HG03354 (cell line): ENCODE results near the gene TMEM114.

Experiments used
- ATAC-seq: cut with Tn5 transposase; IDR thresholded peaks from one replicate; pipeline ENCODE4 v1.9.1; 2021; ENCODE audit warnings: mild to moderate bottlenecking; ENCODE audit not compliant: unreplicated experiment, poor library complexity, severe bottlenecking

TMEM114 gene

GRCh38 chr16:8589900-8590688 lies at the start of gene TMEM114:
Gene TMEM114, minus strand, starts transcription at chr16:8590511. Its CDS starts 673 bp downstream, at chr16:8589838.
- ATAC-seq: no peak

DNA sequence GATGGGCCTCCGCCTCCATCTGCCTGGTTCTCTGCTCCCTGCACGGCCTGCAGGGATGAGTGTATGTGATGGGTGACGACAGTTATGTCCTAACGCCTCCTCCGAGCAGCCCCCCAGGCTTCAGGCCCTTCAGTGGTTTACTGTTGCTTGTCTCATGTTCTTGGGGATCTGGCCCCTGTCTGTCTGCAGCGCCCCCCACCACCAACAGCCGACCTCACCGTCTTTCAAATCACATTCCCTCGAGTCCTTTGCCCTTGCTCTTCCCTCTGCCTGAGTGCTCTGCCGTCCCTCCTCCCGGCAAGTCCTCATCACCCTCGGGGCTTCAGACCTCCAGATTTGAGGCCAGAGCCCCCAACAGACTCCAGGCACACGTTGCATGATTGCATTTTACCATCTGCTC lies 49.4 kb upstream of the TMEM114 start:
- ATAC-seq: no peak

GRCh38 chr16:8634991-8635736 lies 44.9 kb upstream of the TMEM114 start:
- no peak for ATAC-seq

DNA sequence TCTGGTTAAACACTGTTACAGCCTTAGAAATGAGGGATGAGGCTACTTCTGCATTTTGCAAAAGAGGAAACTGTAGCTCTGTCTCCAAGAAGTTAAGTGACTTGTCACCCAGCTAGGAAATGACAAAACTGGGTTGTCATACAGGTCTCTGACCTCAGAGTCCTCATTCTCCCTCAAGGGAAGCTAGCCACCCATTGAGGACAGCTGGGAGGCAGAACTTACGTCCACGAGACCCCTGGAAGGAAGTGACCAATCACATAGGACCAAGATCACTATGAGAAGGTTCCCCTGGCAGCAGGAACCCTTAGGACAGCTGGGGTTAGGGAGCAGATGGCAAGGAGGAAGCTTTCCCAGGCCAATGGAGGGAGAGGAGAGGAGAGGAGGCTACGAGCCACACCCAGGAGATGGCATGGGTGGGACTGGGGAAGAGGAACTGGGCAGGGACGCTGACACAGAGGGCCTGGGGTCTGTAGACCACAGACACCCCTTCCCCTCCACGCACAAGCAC lies 42.4 kb upstream of the TMEM114 start:
- no peak for ATAC-seq

GRCh38 chr16:8631818-8632465 lies 41.6 kb upstream of the TMEM114 start:
- ATAC-seq: no peak

GRCh38 chr16:8631373-8631772 lies 41.1 kb upstream of the TMEM114 start:
- ATAC-seq: no peak

DNA sequence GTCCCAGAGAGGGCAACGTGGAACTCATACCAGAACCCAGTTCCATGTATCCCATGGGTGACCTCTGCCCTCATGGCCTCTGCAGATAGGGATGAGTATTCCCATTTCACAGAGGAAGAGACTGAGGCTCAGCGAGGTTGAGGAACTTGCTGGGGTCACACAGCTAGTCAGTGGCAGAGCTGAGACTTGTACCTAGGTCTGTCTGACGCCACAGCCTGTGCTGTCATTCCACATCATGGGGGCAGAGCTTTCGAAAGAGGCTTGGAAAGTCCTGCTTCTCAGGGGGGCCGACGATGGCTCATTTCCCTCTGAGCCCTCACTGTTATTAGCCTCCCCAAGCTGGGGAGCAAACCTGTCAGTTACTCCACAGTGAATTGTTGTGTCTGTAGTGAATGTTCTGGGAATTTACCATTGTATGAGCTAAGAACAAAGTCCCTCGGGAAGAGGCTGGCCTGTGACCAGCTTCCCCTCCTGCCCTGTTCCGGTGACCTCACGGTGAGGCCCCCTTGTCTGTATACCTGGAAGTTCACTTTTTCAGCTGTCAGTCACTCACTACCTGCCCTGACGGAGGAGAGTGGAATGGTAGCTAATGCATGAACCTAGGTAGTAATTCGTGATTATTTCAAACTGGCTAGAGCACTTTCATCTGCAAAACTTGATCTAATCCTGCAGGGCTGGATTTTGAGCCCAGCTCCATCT lies 40.1 kb upstream of the TMEM114 start:
- no peak for ATAC-seq

DNA sequence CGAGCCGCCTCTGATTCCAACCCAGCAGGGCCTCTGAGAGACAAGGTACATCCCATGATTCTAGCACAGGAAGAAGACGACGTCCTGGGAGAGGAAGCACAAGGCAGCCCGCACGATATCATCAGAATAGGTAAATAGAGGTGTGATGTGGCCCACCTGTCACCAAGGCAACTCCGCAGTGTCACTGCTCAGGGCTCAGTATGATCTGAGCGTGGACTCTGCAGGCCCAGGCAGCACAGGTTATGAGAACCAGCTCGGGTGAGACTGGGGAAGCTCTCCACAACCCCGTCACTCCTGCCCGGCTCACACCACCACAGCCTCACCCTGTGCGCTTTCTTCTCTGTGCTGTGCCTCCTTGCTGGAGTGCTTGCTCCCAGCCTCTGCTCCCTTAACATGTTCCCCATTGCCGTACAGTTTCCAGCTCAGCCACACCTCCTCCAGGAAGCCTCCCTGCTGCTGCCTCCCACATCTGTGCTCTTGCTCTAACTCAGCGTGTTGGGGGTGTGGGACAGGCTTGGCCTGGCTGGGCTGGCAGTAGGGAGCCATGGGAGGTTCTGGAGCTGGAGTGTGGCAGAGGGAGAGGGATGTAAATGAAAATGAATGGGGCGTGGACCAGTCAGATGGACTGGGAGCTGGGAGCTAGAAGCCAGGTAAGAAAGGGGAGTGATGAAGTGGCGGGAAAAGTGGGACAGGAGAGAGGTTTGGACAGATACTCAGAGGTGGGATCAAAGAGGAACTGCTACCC lies 38.8 kb upstream of the TMEM114 start:
- no peak for ATAC-seq

GRCh38 chr16:8627456-8627855 lies 37.1 kb upstream of the TMEM114 start:
- ATAC-seq: no peak

- ATAC-seq: no peak
These were observed 36.6 kb upstream of the TMEM114 start for GRCh38 chr16:8626946-8627345.

DNA sequence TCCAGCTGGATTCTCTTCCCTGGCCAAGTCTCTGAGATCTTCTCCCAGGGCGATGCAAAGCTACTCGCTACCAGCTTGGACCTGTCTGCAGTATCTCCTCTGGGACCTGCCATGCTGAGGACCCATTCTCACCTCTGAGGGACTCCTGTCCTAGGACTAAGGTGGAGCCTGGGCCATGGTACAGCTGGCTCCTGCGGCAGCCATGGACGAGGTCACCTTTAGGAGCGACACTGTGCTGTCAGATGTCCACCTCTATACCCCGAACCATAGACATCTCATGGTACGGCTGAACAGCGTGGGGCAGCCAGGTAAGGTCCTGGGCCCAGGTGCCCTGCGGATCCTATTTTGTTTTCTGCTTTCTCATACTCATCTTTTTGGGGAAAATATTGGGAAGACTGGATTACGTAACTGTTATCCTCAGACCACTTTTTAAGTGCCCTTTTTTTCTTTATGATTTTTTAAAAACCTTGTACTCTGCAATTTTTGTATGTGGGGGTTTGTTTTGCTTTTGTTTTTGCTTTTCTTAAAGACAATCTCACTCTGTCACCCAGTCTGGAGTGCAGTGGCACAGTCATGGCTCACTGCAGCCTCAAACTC lies 35.3 kb upstream of the TMEM114 start:
- ATAC-seq: no peak

GRCh38 chr16:8623634-8624033 lies 33.3 kb upstream of the TMEM114 start:
- ATAC-seq: no peak

- peak; percentile 16 for ATAC-seq
These were observed 32.0 kb upstream of the TMEM114 start for GRCh38 chr16:8622315-8622656.

DNA sequence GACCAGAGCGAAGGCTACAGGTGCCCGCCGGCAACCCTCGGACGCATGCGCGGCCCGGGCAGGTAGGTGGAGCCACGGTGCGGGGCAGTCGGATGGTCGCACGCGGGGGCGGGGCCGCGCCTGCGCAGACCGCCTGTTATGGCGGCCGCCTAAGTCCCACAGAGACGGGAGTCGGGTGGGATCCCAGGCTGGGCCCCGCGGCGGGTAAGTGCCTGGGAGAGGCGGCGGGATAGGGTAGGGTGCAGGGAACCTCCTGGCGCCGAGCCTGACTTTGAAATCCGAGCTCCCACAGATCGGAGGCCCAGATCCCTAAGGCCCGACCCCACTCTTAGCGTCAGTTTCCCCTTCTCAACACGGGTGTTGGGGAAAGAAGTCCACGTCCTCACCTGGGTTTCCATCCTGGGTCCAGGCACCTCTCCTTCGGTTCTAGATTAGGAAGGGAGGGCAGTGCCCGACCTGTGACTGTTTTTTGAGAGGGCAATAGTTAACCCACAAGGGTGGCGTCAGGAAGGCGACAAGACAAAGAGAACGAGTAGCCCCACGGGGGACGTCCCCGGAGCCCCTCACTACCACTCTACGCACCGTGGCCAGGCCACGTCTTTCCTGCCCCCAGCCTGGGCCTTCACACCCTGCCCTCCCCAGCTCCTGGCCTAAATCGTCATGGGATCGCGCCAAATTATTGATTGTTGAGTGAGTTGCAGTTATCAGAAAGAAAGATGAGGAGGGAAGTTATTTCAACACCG lies 31.4 kb upstream of the TMEM114 start, which contains the start of gene METTL22:
Gene METTL22 (plus strand): TSS at position 127 of the 743 bp plus-strand sequence. CDS start 3,968 bp downstream, outside the sequence.
- peak; percentile 94 for ATAC-seq

DNA sequence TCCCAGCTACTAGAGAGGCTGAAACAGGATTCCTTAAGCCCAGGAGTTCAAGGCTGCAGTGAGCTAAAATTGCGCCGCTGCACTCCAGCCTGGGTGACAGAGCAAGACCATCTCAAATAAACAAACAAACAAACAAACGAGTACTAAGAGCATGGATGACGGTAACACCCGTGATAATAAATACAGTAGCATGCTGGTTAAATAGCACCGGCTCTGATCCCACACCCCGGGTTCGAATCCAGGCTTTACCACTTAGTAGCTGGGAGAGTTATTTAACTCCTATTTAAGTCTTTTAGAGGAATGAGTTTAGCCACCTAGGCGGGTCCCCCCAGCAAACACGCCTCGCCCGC lies 30.9 kb upstream of the TMEM114 start:
- no peak for ATAC-seq

GRCh38 chr16:8620535-8620934 lies 30.2 kb upstream of the TMEM114 start:
- ATAC-seq: no peak

DNA sequence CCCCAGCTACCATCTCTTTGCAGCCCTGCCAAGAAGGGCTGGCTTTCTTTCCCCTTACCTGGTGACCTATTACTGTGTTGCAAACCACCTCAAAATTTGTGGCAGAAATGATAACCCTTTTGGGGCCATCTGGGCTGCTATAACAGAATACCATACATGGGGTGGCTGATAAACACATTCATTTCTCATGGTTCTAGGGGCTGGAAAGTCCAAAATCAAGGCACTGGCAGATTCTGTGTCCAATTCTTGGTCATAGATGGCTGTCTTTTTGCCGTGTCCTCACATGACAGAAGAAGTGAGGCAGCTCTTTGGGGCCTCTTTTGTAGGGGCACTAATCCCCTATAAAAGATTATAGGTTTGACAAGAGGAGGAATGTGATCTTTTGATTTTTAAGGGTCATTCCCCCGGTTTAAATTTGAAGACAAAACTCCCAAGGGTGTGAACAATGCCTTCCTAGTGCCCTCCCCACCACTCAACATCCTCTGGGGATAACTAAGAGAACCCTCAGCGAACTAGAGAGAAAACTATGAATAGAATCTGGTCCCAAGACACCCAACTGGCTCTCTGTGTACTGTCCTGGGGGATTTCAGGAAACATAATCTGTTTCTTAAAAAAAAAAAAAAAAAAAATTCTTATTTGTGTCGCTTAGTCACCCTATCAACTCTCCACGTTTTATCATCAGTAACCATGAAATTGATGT lies 29.5 kb upstream of the TMEM114 start:
- no peak for ATAC-seq
